GM18520 (cell line): ENCODE measurements around the gene PDE4B.
"Not testable (repeated sequence)": the region's sequence is repeated elsewhere in the genome, so short reads cannot be mapped to it uniquely, and the experiment has no call there.

ENCODE experiments used
- ATAC-seq: cut with Tn5 transposase; IDR thresholded peaks from one replicate; pipeline ENCODE4 v1.9.1; 2021; ENCODE audit not compliant: unreplicated experiment

Gene PDE4B

GRCh38 chr1:66402194-66402593 lies 609.5 kb downstream of the PDE4B start:
- peak; percentile 82 for ATAC-seq

DNA sequence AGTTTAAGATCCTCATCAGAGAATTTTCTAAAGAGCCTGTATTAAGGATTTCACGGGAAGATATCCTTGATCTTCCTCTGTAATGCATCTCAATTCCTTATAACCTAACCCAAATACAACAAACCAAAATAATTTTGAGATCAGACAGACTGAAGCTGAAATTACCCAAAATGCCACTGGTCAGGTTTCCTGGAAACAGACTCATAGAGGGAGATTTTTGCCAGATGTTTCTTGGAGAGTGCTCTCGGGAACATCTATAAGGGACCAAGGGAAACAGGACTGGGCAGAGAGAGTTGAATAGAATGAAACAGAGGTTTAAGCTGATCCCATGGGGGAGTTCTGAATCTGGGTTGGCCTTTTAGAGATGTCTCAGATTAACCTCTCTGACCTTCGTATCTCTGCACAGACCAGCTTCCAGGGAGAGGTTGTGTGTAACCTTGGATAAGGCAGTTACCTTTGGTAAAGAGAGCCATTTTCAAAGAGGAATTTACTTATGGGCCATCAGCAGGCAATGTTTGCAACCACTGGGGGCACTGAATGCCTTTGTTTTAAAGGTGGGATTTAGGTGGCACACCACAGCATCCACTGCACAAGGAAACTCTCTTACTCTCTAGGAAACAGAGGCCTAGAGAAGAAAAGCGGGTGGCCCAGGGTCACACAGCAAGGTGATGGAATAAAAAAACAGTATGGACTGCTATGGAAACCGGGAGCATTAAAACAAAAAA lies 610.5 kb downstream of the PDE4B start:
- no peak for ATAC-seq

DNA sequence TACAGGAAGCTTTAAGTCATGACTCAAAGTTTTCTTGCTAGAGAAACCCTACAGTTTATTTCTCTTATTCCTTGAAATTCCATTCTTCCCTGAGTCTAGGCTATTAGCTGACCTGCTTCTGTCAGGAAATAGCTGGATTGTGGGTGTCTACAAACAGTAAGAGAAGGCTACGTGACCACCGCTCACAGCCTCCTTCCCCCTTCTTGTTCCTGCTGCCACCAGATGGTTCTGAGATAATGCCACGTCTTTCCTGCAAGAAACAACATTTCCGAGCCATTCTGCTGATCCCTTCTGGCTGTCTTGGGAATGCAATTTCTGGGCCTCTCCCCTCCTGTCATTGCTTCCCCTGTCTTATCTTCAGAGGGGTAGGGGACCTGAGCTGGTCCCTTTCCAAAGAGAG lies 612.4 kb downstream of the PDE4B start:
- no peak for ATAC-seq

GRCh38 chr1:66411449-66411848 lies 618.8 kb downstream of the PDE4B start:
- not testable (repeated sequence) for ATAC-seq

DNA sequence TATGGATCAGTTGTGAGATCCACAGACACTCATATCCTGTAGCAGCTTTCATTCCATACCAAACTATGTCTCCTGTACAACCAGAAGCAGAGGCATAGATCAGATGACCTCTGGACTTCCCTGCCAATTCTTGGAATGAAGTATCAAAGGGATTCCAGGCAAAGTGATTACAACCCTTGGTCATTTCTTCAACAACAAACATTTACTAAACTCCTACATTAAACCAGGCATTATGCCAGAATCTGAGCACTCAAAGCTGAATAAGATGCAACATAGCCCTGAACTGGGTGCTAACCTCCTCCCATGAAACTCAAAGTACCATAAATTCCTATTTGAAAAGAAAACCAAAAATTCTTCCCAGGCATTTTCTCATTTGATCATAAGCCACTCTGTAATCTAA lies 620.0 kb downstream of the PDE4B start:
- no peak for ATAC-seq

DNA sequence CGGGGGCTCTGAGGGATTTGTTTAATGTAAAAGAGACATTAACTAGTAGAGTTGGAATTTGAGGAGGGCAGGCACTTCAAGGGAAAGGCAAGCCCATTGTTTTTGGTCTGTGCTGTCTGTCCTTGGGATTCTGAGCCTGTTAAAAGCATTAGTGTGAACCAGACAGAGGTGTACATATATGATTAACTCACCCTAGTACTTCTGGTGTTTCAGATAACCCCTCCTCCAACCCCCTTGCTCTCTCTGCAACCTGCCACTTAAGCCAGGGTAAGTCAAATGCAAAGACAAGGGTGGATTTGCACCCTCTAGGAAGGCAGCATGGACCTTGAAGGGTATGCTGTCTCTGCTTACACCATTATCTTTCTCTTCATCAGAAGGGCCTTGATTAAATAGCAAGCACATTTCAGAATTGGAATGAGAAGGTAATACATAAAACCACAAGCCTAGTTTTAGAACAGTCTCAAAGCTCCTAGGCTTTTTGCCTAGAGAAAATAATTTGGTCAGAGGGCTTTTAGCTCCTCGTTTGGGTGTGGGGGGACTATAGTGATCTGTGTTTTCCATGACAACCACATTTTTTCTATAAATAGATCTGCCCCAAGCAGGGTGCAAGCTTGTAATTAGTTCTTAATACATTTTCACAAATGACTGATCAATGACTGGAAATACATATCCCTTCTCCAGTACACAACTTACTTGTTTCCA lies 620.6 kb downstream of the PDE4B start:
- ATAC-seq = no peak

- ATAC-seq = no peak
Measured at GRCh38 chr1:66413838-66414175, 621.1 kb downstream of the PDE4B start.

GRCh38 chr1:66415281-66415680 lies 622.6 kb downstream of the PDE4B start:
- no peak for ATAC-seq

- no peak for ATAC-seq
Measured at GRCh38 chr1:66415866-66416265, 623.2 kb downstream of the PDE4B start.

DNA sequence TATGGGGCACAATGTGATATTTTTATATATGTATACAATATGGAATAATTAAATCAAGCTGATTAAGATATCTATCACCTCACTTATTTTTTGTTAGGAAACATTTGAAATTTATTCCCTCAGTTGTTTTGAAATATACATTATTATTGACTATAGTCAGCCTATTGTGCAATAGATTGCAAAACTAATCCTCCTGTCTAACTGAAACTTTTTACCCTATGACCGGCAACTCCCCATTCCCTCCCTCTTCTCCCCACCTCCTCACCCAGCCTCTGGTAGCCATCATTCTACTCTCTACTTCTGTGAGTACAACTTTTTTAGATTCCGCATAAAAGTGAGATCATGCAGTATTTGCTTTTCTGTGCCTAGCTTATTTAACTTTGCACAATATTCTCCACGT lies 623.6 kb downstream of the PDE4B start:
- ATAC-seq = no peak

GRCh38 chr1:66418021-66418420 lies 625.3 kb downstream of the PDE4B start:
- no peak for ATAC-seq

DNA sequence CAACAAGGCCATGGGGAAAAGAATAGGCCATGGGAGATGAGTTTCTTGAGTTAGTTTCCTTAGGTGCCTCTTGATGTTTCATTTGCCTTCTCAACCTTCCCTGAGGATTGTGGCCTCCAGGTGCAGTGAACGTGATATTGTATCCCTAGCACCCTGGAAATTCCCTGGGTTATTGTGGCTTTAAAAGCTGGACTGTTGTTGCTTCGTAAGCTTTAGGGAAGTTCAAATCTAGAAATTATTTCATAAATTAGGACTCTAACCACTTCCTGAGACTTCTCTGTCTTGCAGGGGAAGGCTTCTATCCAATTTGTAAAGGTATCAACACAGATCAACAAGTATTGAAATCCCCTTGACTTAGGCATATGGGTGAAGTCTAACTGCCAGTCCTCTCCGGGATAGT lies 627.5 kb downstream of the PDE4B start:
- not testable (repeated sequence) for ATAC-seq

- not testable (repeated sequence) for ATAC-seq
Measured at GRCh38 chr1:66420906-66421305, 628.2 kb downstream of the PDE4B start.

GRCh38 chr1:66422804-66423203 lies 630.1 kb downstream of the PDE4B start:
- ATAC-seq = no peak
